GM03348 (cell line): ENCODE measurements around the gene GAL3ST2.
"Not testable (repeated sequence)": the region's sequence is repeated elsewhere in the genome, so short reads cannot be mapped to it uniquely, and the experiment has no call there.

Source experiments
- DNase-seq: peaks from one replicate; pipeline ENCODE4 v3.0.0; 2012; ENCODE audit warnings: low spot score

The GAL3ST2 gene

DNA sequence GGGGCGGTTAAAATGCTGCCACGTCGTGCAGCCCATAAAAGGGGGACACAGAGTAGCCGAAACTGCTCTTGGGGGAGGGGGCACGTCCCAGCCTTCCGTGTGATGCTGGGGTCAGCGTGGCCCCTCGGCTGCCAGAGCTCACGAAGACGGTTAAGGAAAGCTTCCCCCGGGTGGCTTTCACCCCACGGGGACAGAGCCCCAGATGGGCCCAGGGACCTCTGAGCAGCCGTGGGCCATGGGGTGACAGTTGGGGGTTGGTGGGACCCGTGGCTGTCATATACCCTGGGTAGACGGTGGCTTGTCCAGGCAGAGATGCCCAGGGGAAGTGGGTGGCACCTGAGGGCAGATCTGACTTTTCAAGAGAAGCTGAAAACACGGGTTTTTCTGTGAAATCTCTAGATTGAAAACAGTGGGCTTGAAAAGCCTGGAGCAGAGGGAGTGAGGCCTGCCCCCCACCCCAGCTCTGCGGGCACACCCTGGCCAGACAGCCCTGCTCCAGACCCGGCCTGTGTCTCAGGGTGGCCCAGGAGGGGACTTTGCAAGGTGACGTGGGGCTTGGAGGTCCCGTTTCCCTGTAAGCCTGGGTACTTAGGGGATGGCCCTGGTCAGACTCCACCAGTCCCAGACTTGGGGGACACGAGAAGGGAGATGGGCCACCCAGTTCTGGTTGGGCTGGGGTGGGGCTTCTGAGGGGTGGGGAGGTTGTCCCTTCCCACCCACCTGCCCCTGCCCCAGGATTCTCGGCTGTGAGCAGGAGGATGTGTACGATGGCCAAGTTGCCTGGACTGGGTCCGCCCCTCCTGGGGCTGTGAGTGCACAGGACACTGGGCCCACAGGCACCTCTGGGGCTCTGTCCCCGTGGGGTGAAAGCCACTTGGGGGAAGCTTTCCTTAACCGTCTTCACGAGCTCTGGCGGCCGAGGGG, 33.0 kb downstream of the GAL3ST2 start:
- DNase-seq, result peak; percentile 9

DNA sequence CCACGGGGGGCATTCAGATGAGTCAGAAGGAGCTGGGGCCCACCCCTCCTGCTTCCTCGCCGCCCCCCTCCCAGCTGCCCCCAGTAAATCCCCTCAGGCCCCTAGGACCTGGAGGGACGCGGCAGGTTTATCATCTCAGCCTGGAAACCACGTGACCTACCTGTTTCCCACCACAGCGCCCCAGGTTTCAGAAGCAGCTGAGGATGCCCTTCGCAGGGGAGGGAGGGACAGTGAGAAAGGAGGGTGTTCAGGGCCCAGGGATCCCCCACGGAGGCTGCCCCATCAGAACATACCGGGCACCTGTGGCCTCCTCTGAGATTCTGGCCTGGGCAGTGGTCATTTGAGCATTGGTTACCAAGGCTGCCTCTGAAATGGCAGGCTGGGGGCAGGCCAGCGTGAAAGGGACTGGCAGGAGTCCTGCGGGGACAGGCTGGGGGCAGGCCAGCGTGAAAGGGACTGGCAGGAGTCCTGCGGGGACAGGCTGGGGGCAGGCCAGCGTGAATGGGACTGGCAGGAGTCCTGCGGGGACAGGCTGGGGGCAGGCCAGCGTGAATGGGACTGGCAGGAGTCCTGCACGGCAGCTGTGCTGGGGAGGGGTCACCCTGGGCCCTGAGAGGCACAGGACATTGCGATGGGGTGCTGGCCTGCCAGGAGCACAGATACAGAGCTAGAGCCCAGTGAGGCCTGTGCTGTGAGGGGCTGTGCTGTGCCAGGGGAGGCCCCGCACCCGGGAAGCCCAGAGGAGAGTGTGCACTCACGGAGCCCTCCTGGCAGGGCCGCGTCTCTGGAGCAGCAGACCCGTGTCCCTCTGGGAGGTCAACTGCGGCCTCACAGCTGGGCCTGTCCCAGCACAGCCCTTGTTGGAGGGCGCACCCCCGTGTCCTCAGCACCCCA, 33.9 kb downstream of the GAL3ST2 start:
- peak; percentile 9 for DNase-seq

DNA sequence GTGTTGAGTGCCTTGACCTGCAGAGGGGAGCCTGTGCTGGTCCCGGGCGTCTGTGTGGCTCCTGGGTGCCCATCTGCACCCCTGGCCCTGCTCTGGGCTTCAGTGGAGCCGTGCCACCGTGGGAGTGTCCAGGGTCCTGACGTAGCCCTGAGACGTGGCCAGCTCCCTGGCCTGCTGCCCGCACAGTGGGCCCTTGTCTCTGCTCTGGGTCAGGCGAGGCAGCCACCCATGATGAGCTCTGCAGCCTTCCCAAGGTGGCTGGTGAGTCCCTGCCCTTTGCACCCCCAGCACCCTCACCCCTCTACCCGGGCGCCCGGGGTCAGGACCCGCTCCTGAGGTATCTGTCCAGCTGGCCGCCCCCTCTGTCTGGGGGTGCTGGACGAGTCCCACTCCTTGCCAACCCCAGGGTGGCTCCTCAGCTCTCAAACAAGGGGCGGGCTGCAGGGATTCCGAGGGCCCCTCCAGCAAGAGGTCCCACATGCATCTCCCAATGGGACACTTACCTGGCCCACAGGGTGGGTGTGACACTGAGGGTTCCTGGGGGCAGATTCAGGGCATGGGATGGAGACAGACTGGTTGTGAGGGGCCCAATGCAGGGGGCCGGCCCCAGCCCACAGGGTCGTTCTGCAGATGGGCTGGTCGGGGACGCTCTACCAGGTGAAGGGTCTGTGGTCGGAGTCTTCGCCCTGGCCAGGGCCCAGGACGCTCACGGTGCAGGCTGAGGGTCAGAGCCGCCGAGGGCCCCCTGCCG, 34.8 kb downstream of the GAL3ST2 start:
- DNase-seq, result peak; percentile 15

DNA sequence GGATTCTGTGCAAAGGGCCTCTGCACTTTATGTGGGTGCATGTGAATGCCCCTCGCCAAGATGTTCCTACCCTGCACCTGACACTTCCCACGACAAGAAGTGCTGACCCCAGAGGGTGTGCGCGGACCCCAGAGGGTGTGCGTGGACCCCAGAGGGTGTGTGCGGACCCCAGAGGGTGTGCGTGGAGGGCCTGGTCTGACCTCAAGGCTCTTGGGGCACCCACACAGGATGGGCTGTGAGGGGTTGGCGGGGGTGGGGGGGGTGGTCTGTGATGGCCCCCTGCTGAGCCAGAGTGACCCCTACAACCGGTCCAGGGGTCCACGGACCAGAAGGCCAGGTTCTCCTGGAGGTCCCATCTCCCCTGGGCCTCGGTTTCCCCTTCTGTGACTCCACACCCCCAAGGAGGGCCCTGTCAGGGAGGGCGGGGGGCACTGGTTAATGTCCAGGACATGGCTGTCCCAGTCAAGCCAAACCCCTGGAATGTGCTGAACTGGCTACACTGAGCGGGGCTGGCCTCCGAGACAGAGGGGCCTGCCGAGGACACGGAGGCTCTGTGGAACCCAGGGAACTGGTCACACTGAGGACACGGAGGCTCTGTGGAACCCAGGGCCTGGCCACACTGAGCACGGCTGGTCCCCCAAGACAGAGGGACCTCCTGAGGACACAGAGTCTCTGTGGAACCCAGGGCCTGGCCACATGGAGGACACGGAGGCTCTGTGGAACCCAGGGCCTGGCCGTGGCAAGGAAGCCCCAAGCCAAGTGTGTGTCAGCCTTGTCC, 35.5 kb downstream of the GAL3ST2 start:
- peak; percentile 7 for DNase-seq

DNA sequence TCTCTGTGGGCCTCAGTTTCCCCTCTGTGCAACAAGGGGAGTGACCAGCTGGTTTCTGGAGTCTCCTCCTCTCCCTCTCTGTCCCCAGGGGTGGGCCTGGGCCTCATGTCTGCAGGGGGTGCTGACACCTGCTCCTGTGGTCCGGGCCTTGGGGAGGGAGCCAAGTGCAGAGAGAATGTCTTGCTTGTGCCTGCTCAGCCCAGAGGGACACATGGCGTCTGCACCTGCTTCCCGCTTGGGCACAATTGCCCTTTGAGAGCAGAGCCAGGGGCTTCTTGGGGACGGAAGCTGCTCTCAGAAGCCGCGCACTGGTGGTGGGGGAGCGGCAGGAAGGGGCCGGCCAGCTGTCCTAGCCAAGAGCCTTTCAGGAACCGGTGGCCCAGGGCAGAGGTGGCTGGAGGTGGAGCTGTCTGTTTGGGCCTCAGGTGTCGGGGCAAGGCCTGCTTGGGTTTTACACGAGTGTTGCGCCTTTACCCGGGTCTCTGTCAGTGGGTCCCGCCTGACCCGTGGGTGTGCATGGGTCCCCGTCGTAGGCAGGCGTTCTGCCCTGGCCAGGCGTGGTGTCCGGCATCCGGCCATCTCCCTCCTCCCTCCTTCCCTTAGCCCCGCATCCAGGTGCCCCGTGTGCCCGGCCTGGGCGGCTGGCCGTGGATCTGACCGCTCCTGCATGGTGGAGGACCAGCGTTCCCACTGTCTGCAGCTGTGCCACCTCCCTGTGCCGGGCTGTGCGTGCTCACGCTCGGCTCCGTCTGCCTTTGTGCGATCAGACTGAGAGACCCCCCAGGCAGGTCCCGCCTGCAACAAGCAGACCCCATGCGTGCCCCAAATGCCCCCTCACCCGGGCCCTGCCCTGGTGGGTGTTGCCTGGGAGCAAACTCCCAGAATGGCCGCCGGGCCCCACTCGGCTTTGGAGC, 36.4 kb downstream of the GAL3ST2 start:
- peak; percentile 8 for DNase-seq

DNA sequence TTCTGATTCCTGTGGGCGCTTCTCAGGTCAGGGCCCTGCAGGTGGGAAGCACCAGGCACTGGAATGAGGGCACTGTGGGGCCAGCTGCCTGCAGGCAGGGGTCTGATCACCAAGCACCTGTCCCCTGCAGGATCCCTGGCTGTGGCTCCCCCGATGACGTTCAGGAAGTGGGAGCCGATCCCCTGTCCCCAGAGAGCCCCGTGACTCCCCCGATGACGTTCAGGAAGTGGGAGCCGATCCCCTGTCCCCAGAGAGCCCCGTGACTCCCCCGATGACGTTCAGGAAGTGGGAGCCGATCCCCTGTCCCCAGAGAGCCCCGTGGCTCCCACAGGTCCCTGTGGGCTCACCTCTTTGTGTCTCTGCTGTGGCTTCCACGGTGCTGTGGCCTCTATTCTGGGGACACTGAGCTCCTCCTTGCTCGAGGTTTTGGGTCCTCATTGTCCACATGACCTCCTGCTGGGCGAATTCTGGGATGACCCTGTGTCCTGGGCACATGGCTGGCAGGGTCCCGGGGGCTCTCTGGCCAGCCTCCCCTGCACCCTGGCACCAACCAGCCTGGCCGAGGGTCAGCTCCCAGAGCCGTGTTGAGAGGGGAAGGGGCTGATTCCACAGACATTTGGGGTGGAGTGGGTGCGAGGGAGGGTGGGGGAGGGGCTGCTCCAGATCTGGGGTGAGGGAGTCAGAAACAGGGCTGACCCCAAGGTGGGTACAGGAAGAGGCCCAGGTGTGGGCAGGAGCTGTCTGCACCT, 37.2 kb downstream of the GAL3ST2 start:
- DNase-seq, result peak; percentile 5

DNA sequence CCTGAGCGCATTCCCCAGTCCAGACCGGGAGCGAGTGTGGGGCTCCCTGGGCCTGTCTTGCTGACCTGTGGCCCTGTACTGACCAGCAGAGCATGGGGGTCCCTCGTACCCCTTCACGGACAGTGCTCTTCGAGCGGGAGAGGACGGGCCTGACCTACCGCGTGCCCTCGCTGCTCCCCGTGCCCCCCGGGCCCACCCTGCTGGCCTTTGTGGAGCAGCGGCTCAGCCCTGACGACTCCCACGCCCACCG, 37.7 kb downstream of the GAL3ST2 start:
- no peak for DNase-seq

DNA sequence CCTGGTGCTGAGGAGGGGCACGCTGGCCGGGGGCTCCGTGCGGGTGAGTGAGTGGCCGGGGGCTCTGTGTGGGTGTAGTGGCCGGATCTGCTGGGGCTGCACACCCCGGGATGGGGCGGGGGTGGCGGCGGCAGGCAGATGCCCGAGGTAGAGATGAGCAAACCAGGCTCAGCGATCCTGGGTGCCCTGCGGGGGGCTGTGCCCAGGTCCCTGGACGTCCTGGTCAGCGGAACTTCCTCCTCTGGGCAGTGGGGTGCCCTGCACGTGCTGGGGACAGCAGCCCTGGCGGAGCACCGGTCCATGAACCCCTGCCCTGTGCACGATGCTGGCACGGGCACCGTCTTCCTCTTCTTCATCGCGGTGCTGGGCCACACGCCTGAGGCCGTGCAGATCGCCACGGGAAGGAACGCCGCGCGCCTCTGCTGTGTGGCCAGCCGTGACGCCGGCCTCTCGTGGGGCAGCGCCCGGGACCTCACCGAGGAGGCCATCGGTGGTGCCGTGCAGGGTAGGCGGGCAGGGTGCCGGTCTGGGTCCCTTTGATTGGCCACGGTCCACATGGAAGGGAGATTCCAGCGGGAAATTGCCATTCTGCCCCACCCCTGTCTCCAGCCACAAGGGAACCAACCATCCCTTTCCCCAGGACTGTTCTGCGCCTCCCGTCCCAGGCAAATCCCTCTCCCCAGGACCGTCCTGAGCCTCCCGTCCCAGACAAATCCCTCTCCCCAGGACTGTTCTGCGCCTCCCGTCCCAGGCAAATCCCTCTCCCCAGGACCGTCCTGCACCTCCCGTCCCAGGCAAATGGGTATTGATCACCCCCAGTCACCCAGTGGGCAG, 38.2 kb downstream of the GAL3ST2 start:
- DNase-seq, result peak; percentile 12

DNA sequence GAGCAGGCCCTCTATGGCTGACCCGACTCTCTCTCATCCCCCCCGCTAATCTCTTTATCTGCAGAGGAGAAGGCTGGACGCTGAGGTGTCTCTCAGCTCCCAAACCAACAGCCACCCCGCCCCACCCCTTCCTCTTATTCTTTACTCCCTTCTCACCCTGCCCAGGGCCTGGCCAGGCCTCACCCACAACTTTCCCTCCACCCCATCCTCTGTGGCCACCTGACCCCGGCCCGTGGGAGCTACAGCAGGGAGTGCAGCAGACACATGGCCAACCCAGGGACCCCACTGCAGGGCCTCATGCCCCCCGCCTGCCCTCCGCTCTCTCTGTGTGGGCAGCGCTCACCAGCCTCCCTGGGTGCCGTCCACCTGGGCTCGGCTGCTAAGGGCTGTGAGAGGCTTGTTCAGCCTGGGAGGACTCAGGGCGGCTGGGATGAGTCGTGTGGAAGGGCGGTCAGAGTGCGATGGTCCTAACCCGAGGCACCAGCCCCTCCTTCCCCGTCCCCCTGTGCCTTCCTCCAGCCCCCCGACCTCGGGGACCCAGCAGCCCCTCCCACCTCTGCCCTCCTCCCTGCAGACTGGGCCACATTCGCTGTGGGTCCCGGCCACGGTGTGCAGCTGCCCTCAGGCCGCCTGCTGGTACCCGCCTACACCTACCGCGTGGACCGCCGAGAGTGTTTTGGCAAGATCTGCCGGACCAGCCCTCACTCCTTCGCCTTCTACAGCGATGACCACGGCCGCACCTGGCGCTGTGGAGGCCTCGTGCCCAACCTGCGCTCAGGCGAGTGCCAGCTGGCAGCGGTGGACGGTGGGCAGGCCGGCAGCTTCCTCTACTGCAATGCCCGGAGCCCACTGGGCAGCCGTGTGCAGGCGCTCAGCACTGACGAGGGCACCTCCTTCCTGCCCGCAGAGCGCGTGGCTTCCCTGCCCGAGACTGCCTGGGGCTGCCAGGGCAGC, 39.1 kb downstream of the GAL3ST2 start:
- peak; percentile 8 for DNase-seq

DNA sequence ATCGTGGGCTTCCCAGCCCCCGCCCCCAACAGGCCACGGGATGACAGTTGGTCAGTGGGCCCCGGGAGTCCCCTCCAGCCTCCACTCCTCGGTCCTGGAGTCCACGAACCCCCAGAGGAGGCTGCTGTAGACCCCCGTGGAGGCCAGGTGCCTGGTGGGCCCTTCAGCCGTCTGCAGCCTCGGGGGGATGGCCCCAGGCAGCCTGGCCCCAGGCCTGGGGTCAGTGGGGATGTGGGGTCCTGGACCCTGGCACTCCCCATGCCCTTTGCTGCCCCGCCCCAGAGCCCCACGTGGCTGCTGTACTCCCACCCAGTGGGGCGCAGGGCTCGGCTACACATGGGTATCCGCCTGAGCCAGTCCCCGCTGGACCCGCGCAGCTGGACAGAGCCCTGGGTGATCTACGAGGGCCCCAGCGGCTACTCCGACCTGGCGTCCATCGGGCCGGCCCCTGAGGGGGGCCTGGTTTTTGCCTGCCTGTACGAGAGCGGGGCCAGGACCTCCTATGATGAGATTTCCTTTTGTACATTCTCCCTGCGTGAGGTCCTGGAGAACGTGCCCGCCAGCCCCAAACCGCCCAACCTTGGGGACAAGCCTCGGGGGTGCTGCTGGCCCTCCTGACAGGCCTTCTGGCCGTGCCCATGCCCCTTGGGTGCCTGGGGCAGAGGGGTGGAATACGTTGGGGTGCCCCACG, 40.0 kb downstream of the GAL3ST2 start:
- DNase-seq, result peak; percentile 5

DNA sequence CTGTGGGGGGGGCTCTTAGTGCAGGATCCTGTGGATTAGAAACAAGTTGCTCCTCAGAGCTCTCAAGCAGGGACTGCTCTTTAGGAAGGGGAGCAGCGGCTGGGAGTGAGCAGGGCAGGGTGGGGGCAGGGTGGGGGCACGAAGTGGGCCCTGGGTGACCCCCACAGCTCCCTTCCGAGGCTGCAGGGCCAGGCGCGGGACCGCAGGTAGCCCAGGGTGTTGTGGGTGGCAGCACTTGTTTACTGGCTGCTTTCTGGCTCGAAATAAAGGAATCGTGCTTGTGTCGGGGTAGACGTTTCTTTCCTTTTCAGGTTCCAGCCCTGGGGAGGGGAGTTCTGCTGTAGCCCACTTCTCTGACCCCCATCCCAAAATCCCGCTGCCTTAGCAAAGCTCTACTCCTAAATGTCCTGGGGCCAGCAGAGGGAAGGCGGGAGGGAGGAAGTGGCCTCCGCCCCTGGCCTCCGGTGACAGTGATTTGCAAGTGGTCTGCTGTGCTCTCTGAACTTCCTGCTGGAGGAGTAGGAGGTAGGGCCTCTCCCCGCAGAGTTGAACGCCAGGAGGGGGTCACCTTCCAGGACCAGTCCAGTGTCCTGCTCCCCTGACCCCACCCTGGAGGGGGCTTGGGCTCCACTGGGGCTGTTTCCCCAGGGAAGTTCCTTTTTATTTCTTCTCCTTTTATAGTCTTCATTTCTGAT, 40.7 kb downstream of the GAL3ST2 start:
- peak; percentile 7 for DNase-seq

DNA sequence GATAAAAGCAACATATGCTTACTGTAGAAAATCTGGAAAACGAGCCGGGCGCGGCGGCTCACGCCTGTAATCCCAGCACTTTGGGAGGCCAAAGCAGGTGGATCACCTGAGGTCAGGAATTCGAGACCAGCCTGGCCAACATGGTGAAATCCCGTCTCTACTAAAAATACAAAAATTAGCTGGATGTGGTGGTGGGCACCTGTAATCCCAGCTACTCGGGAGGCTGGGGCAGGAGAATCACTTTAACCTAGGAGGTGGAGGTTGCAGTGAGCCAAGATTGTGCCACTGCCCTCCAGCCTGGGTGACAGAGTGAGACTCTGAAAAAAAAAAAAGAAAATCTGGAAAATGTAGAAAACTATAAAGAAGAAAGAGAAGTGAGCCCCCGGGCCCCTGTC, 41.2 kb downstream of the GAL3ST2 start:
- not testable (repeated sequence) for DNase-seq

DNA sequence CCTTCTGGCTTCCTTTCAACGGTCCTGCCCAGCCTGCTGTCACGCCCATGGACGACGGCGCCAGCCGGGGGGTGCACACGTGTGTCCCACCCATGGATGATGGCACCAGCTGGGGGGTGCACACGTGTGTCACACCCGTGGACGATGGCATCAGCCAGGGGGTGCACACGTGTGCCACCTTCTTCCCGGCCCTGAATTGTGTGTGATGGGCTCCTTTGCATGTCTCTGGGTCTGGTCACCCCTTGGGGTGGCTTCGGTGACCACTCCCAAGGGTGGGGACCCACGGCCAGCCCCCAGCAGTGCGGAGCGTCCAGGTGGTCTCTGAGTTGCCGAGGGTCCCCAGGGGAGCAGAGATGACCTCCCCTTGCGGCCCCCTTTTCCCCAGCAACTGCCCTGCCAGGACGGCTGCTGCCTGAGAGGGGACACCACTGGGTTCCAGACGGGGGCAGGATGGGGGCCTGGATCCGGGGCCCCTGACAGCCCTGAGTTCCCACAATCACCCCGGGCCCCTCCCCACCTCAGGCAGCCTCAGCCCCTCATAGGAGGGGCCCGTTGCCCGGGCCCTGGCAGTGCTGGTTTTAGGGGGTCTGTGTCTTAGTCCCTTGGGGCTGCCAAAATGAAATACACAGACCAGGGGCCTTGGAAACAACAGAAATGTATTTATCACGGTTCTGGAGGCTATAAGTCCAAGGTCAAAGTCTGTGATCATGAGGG, 41.8 kb downstream of the GAL3ST2 start:
- DNase-seq, result no peak

DNA sequence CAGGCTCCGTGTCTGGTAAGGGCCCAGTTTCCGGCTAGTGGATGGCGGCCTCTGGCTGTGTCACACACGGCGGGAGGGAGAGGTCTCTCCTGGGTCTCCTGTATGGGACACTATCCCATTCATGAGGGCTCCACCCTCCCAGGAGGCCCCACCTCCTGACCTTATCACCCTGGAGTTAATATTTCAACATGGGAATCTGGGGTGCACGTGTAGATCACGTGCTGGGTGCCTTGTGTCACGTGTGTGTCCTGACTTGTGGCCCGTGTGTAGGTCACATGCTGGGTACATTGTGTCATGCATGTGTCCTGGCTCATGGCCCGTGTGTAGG, 42.3 kb downstream of the GAL3ST2 start:
- DNase-seq, result no peak

DNA sequence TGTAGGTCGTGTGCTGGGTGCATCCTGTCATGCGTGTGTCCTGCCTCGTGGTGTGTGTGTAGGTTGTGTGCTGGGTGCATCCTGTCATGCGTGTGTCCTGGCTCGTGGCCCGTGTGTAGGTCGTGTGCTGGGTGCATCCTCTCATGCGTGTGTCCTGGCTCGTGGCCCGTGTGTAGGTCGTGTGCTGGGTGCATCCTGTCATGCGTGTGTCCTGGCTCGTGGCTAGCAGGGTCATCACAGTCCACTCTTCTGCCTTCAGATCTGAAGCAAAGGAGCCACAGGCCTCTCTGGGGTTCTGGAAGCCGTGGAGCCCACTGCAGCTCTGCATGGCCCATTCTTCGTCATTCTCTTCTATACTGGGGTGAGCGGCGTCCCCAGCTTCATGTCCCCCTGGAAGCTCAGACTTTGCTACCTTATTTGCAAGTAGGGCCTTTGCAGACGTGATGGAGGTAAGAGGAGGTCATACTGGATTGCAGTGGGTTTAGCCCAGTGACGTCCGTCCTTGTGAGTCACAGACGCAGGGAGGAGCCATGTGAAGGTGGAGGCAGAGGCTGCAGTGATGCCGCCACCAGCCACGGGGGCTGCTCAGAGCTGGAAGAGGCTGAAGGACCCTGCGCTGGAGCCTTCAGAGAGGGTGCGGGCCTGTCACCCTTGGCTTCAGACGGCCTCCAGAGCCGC, 43.5 kb downstream of the GAL3ST2 start:
- DNase-seq, result not testable (repeated sequence)
